Peyer's patch (tissue), 4 donors: ENCODE measurements around the gene LCN9. TPM values are rescaled to one million over a fixed set of nuclear protein-coding genes. Genes with fewer than 3 reads are reported as not detected.

Source experiments
- DNase-seq, 3 donors: peaks; one replicate each; pipeline ENCODE4 v3.0.0-alpha.2; 2017 to 2019
- H3K27ac ChIP-seq, 4 donors: fragments of 200-600 bp; sonication (generic); one replicate each; pipeline ENCODE4 v1.5.1; 2016 to 2019
- H3K27me3 ChIP-seq, 2 donors: fragments of 200-600 bp; sonication (generic); one replicate each; pipeline ENCODE4 v1.5.1; 2019
- H3K36me3 ChIP-seq, 3 donors: fragments of 200-600 bp; sonication (generic); one replicate each; pipeline ENCODE4 v1.5.1; 2016 to 2019
- H3K4me1 ChIP-seq, 4 donors: fragments of 200-600 bp; sonication (generic); one replicate each; pipeline ENCODE4 v1.5.1; 2016 to 2019
- H3K4me3 ChIP-seq, 4 donors: fragments of 200-600 bp; sonication (generic); 1 replicate in 3 of 4; 2 replicates in 1 of 4; pipeline ENCODE4 v1.5.1; 2016 to 2019; ENCODE audit warnings: mild to moderate bottlenecking in 1 of 4
- H3K9me3 ChIP-seq, 4 donors: fragments of 200-600 bp; sonication (generic); one replicate each; pipeline ENCODE4 v1.5.1; 2016 to 2019; ENCODE audit warnings: mild to moderate bottlenecking in 1 of 4
- CTCF ChIP-seq, 6 experiments: fragments of 450-650 bp in 4 of 6; fragments of 200-600 bp in 2 of 6; sonication (generic) in 1 of 6; IDR thresholded peaks; one replicate each; pipeline ENCODE4 v1.5.1; 2017 to 2019; ENCODE audit warnings: antibody characterized with exemption in 6 of 6, mild to moderate bottlenecking in 3 of 6, moderate library complexity in 1 of 6
- POLR2A ChIP-seq, 2 donors: fragments of 450-650 bp; IDR thresholded peaks; one replicate each; pipeline ENCODE4 v1.5.1; 2017; ENCODE audit warnings: antibody characterized with exemption in 2 of 2, mild to moderate bottlenecking in 2 of 2, moderate library complexity in 2 of 2
- total RNA-seq, 4 donors: library from RNA; depleted of rRNA; stranded (reverse); fragments of >200 nt; gene quantifications; one replicate each; pipeline ENCODE4 v1.1.0, GENCODE V29; 2016

Gene LCN9
- total RNA-seq, 4 donors from 2014 or later, result not detected

- Histone ChIP-seq H3K9me3 (no peaks in the 10 kb centered on the region), H3K4me3 (peak overlapping the region in 1 of 4 donors; percentile 22), H3K36me3 (no peaks in the 10 kb centered on the region), H3K4me1 (peaks cover 0 to 13% (median 5%) of the 10 kb centered on the region in 4 donors), H3K27me3 (peaks cover 0 to 7% of the 10 kb centered on the region in 2 donors), H3K27ac (no peak overlapping the region)
- no peak for TF ChIP-seq CTCF (IDR thresholded peaks at IDR 0.05)
- no peak for TF ChIP-seq POLR2A (IDR thresholded peaks at IDR 0.05)
- DNase-seq, result no peak
Observed at GRCh38 chr9:135701067-135701958, 38.2 kb downstream of the LCN9 start.

GRCh38 chr9:135701959-135702721, 39.0 kb downstream of the LCN9 start, which contains the start of gene KCNT1:
TSS of gene KCNT1 (plus strand) at chr9:135702185. CDS start at chr9:135702259, 74 bp downstream.
- Histone ChIP-seq H3K4me1 (peaks cover 0 to 13% (median 5%) of the 10 kb centered on the region in 4 donors), H3K27ac (no peak within 1 kb of the TSS), H3K9me3 (no peaks in the 10 kb centered on the region), H3K4me3 (peak within 1 kb of the TSS in 1 of 4 donors; percentile 22), H3K36me3 (no peaks in the 10 kb centered on the region), H3K27me3 (peaks cover 0 to 7% of the 10 kb centered on the region in 2 donors)
- DNase-seq, result peak in 2 of 3 donors; percentile 60 to 69
- no peak for TF ChIP-seq POLR2A (IDR thresholded peaks at IDR 0.05)
- TF ChIP-seq CTCF (IDR thresholded peaks at IDR 0.05), result peak; percentile 17 to 84 (median 75)

- no peak overlapping the region for H3K27ac ChIP-seq
- no peaks in the 10 kb centered on the region for H3K9me3 ChIP-seq
- H3K4me1 ChIP-seq, result peaks cover 0 to 13% (median 5%) of the 10 kb centered on the region in 4 donors
- no peak for TF ChIP-seq POLR2A (IDR thresholded peaks at IDR 0.05)
- no peak for TF ChIP-seq CTCF (IDR thresholded peaks at IDR 0.05)
- H3K4me3 ChIP-seq, result no peak overlapping the region
- no peak for DNase-seq
- no peaks in the 10 kb centered on the region for H3K36me3 ChIP-seq
- peaks cover 0 to 7% of the 10 kb centered on the region in 2 donors for H3K27me3 ChIP-seq
Observed at GRCh38 chr9:135703726-135704125, 40.6 kb downstream of the LCN9 start.

GRCh38 chr9:135704483-135704882, 41.4 kb downstream of the LCN9 start:
- no peak overlapping the region for H3K4me3 ChIP-seq
- TF ChIP-seq CTCF (IDR thresholded peaks at IDR 0.05) (no peak), POLR2A (IDR thresholded peaks at IDR 0.05) (no peak)
- no peak for DNase-seq
- H3K36me3 ChIP-seq, result no peaks in the 10 kb centered on the region
- no peaks in the 10 kb centered on the region for H3K9me3 ChIP-seq
- no peak overlapping the region for H3K27ac ChIP-seq
- peaks cover 0 to 7% of the 10 kb centered on the region in 2 donors for H3K27me3 ChIP-seq
- peaks cover 0 to 13% (median 5%) of the 10 kb centered on the region in 4 donors for H3K4me1 ChIP-seq

- H3K27me3 ChIP-seq, result peaks cover 0 to 7% of the 10 kb centered on the region in 2 donors
- H3K9me3 ChIP-seq, result no peaks in the 10 kb centered on the region
- TF ChIP-seq POLR2A (IDR thresholded peaks at IDR 0.05), result no peak
- TF ChIP-seq CTCF (IDR thresholded peaks at IDR 0.05), result no peak
- H3K36me3 ChIP-seq, result no peaks in the 10 kb centered on the region
- no peak overlapping the region for H3K4me3 ChIP-seq
- H3K4me1 ChIP-seq, result peaks cover 0 to 13% (median 5%) of the 10 kb centered on the region in 4 donors
- DNase-seq, result no peak
- no peak overlapping the region for H3K27ac ChIP-seq
Observed at GRCh38 chr9:135705376-135705775, 42.3 kb downstream of the LCN9 start.
